8988T (cell line): ENCODE data around the gene ANKRD29.
"Not testable (repeated sequence)": the region's sequence is repeated elsewhere in the genome, so short reads cannot be mapped to it uniquely, and the experiment has no call there.

ENCODE experiments used
- DNase-seq: peaks from one replicate; pipeline ENCODE4 v3.0.0; 2011

ANKRD29 gene

GRCh38 chr18:23578891-23579653, 83.6 kb downstream of the ANKRD29 start:
- no peak for DNase-seq

GRCh38 chr18:23578067-23578701, 84.5 kb downstream of the ANKRD29 start:
- DNase-seq: no peak

- DNase-seq: not testable (repeated sequence)
Measured at GRCh38 chr18:23577521-23577920, 85.2 kb downstream of the ANKRD29 start.

GRCh38 chr18:23575309-23575651, 87.4 kb downstream of the ANKRD29 start:
- DNase-seq: no peak

GRCh38 chr18:23574611-23575308, 88.0 kb downstream of the ANKRD29 start:
- no peak for DNase-seq

GRCh38 chr18:23573626-23574431, 88.9 kb downstream of the ANKRD29 start:
- DNase-seq: no peak

- DNase-seq: no peak
Measured at GRCh38 chr18:23573020-23573419, 89.7 kb downstream of the ANKRD29 start.

GRCh38 chr18:23572570-23572969, 90.1 kb downstream of the ANKRD29 start:
- DNase-seq: no peak

- no peak for DNase-seq
Measured at GRCh38 chr18:23572012-23572411, 90.7 kb downstream of the ANKRD29 start.

- no peak for DNase-seq
Measured at GRCh38 chr18:23570912-23571504, 91.7 kb downstream of the ANKRD29 start.

- DNase-seq: no peak
Measured at GRCh38 chr18:23569299-23570063, 93.2 kb downstream of the ANKRD29 start.

GRCh38 chr18:23568281-23569138, 94.2 kb downstream of the ANKRD29 start:
- no peak for DNase-seq

GRCh38 chr18:23567671-23568070, 95.0 kb downstream of the ANKRD29 start:
- DNase-seq: no peak

- DNase-seq: no peak
Measured at GRCh38 chr18:23565916-23566547, 96.7 kb downstream of the ANKRD29 start.

- no peak for DNase-seq
Measured at GRCh38 chr18:23563377-23564043, 99.2 kb downstream of the ANKRD29 start.

- no peak for DNase-seq
Measured at GRCh38 chr18:23560186-23560585, 102.5 kb downstream of the ANKRD29 start.

GRCh38 chr18:23557511-23557910, 105.2 kb downstream of the ANKRD29 start:
- DNase-seq: not testable (repeated sequence)

- DNase-seq: no peak
Measured at GRCh38 chr18:23556145-23556780, 106.4 kb downstream of the ANKRD29 start.

GRCh38 chr18:23553887-23554286, 108.8 kb downstream of the ANKRD29 start:
- DNase-seq: no peak
